Ectodermal cell (in vitro differentiated cells): ENCODE results near the gene CACNG7.
A peak's percentile ranks its signal among the peaks of the same experiment; 100 is the strongest.

Experiments used
- H3K27ac ChIP-seq: 2 replicates; pipeline ENCODE4 v1.7.0; 2013; ENCODE audit warnings: mild to moderate bottlenecking, low read depth, low read length; ENCODE audit not compliant: insufficient read depth, poor library complexity, severe bottlenecking
- H3K27me3 ChIP-seq: 2 replicates; pipeline ENCODE4 v1.7.0; 2013; ENCODE audit warnings: mild to moderate bottlenecking, low read length; ENCODE audit not compliant: insufficient read depth, control insufficient read depth, poor library complexity, severe bottlenecking
- H3K36me3 ChIP-seq: one replicate; pipeline ENCODE4 v1.7.0; 2013; ENCODE audit warnings: low read length; ENCODE audit not compliant: control insufficient read depth, insufficient read depth
- H3K4me1 ChIP-seq: one replicate; pipeline ENCODE4 v1.7.0; 2013; ENCODE audit warnings: low read length; ENCODE audit not compliant: control insufficient read depth, insufficient read depth
- H3K4me3 ChIP-seq: 2 replicates; pipeline ENCODE4 v1.7.0; 2013; ENCODE audit warnings: low read depth, low read length, control low read depth; ENCODE audit not compliant: insufficient read depth
- H3K9me3 ChIP-seq: 2 replicates; pipeline ENCODE4 v1.7.0; 2013; ENCODE audit warnings: mild to moderate bottlenecking, low read length, moderate library complexity; ENCODE audit not compliant: control insufficient read depth
- WGBS, 2 experiments: methylation state at CpG; one replicate each; pipeline ENCODE4 v1.1.7; 2013; ENCODE audit warnings: missing lambda C conversion rate in 2 of 2; 5-methylcytosine and 5-hydroxymethylcytosine counted together

Gene CACNG7

DNA sequence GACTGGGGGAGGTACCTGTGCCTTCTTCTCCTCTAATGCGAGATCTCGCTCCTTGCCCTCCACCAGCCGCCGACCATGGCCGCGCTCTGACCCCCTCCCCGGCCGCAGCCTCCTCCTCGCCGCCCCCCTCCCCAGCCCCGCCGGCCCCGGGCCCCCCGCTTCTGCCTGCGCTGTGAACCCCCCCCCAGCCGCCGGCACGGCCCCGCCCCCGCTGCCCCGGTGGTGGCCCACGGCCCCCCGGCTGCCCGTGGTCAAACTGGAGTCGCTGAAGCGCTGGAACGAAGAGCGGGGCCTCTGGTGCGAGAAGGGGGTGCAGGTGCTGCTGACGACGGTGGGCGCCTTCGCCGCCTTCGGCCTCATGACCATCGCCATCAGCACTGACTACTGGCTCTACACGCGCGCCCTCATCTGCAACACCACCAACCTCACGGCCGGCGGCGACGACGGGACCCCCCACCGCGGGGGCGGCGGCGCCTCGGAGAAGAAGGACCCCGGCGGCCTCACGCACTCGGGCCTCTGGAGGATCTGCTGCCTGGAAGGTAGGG, 53.9 kb downstream of the CACNG7 start, which contains the start of gene CACNG8:
CACNG8 (plus strand) TSS at position 51 of the 545 bp plus-strand sequence.
- 3 to 4% methylated on average over 45 to 55 of the region's 55 CpGs for WGBS, 2 experiments
- Histone ChIP-seq H3K4me3 (peak within 1 kb of the TSS; percentile 3), H3K36me3 (no peaks in the 10 kb centered on the region), H3K9me3 (no peaks in the 10 kb centered on the region), H3K27ac (no peak within 1 kb of the TSS), H3K4me1 (peaks cover 30% of the 10 kb centered on the region), H3K27me3 (peaks cover 65% of the 10 kb centered on the region)

DNA sequence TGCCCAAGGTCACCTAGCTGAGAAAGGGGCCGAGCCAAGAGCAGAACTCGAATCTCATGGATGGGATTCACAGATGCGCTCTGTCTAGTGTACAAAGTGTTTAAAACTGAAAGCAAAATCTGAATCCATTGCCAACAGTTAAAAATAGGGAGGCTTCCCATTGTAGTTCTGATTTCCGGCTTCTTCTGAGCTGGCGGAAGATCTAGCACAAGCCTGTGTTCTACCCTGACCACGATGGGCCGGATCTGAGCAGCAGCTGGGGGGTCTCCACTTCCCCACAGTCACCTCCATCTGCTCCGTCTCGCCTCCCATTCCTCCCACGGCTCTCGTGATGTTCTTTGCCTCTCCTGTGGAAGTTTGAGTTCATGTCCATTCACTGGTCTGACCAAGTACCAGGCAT, 56.0 kb downstream of the CACNG7 start:
- Histone ChIP-seq H3K36me3 (no peaks in the 10 kb centered on the region), H3K4me1 (peaks cover 16% of the 10 kb centered on the region), H3K27me3 (peaks cover 45% of the 10 kb centered on the region), H3K9me3 (no peaks in the 10 kb centered on the region), H3K4me3 (no peak overlapping the region), H3K27ac (no peak overlapping the region)
- WGBS, 2 experiments: 93 to 94% methylated on average over 11 of the region's 11 CpGs

DNA sequence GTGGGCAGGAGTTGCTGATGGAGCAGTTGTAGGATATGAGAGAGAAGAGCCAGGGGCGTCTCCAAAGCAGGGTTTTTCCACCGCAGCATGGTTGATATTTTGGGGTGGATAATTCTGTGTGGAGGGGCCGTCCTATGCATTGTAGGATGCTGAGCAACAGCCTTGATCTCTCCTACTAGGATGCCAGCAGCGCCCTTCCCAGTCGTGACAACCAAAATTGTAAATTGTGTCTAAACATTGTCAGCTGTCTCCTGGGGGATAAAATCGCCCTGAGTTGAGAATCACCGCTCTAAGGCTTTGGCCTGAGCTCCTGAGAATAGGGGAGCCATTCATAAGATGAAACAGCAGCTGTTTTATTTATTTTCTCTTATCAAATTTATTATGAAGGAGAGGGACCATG, 57.9 kb downstream of the CACNG7 start:
- Histone ChIP-seq H3K27me3 (peaks cover 27% of the 10 kb centered on the region), H3K9me3 (no peaks in the 10 kb centered on the region), H3K4me3 (no peak overlapping the region), H3K4me1 (peaks cover 1% of the 10 kb centered on the region), H3K36me3 (no peaks in the 10 kb centered on the region), H3K27ac (no peak overlapping the region)
- 91 to 94% methylated on average over 7 of the region's 7 CpGs for WGBS, 2 experiments

DNA sequence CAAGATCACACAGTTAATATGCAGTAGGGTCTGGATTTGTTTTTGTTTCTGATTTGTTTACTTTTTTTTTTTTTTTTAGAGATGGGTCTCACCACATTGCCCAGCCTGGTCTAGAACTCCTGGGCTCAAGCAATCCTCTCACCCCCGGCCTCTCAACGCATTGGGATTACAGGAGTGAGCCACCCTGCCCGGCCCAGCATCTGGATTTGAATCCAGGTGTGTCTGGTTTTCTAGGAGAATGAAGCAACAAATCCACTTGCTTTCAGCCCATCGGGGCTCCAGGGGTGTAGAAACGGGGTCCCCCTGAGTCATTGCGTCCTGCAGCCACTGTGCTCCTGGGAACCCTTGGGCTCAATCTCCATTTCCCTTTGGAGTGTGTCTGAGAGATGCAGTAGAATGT, 60.3 kb downstream of the CACNG7 start:
- no peak overlapping the region for H3K27ac ChIP-seq
- 97% methylated on average over 6 of the region's 6 CpGs for WGBS, 2 experiments
- H3K4me3 ChIP-seq: no peak overlapping the region
- H3K4me1 ChIP-seq: no peaks in the 10 kb centered on the region
- H3K9me3 ChIP-seq: no peaks in the 10 kb centered on the region
- peaks cover 4% of the 10 kb centered on the region for H3K27me3 ChIP-seq
- H3K36me3 ChIP-seq: no peaks in the 10 kb centered on the region

DNA sequence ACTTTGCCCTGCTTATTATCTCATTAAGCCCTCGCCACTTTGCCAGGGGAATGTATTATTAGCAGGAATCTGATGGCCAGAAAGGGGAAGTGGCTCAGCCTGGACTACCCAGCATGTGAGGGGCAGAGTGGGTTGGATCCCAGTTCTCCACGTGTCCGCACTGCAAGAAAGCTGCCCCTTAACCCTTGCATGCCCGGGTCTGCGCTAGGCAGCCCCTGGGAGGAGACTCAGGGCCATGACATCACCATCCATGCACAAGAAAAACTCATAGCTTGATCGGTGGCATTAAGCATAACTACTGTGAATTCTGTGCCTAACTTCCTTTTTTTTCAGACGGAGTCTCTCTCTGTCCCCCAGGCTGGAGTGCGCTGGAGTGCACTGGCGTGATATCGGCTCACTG, 62.6 kb downstream of the CACNG7 start:
- Histone ChIP-seq H3K4me3 (no peak overlapping the region), H3K27ac (no peak overlapping the region), H3K9me3 (no peaks in the 10 kb centered on the region), H3K4me1 (no peaks in the 10 kb centered on the region), H3K27me3 (no peaks in the 10 kb centered on the region), H3K36me3 (no peaks in the 10 kb centered on the region)
- 79 to 80% methylated on average over 10 of the region's 10 CpGs for WGBS, 2 experiments

DNA sequence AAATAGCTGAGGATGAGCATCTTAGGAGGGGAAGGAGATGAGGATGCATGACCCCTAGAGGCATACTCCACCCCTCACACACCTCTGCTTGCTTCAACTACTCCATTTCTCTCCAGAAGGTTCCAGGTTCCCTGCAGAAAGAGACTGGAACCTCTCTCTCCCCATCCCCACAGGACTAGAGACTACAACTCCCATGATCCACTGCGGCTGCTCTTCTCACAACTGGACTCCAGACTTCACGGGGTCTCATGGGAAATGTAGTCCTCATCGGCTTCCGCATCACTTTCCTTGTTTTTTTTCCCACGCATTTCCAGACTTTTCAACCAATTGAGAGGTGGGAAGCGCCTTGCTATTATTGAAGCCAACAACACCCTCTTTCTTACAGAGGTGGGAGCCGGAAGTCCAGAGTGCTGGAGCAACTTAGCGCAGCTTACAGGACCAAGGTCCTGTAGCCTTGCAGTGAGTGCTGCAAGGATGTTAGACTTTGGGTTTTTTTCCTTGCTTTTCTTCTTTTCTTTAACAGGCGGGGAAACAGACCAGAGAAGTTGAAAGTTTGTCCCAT, 68.4 kb downstream of the CACNG7 start:
- peaks cover 32% of the 10 kb centered on the region for H3K27me3 ChIP-seq
- H3K4me3 ChIP-seq: peak overlapping the region; percentile 61
- H3K4me1 ChIP-seq: peaks cover 8% of the 10 kb centered on the region
- H3K27ac ChIP-seq: peak overlapping the region; percentile 18
- H3K36me3 ChIP-seq: no peaks in the 10 kb centered on the region
- 4 to 6% methylated on average over 8 to 9 of the region's 9 CpGs for WGBS, 2 experiments
- no peaks in the 10 kb centered on the region for H3K9me3 ChIP-seq

DNA sequence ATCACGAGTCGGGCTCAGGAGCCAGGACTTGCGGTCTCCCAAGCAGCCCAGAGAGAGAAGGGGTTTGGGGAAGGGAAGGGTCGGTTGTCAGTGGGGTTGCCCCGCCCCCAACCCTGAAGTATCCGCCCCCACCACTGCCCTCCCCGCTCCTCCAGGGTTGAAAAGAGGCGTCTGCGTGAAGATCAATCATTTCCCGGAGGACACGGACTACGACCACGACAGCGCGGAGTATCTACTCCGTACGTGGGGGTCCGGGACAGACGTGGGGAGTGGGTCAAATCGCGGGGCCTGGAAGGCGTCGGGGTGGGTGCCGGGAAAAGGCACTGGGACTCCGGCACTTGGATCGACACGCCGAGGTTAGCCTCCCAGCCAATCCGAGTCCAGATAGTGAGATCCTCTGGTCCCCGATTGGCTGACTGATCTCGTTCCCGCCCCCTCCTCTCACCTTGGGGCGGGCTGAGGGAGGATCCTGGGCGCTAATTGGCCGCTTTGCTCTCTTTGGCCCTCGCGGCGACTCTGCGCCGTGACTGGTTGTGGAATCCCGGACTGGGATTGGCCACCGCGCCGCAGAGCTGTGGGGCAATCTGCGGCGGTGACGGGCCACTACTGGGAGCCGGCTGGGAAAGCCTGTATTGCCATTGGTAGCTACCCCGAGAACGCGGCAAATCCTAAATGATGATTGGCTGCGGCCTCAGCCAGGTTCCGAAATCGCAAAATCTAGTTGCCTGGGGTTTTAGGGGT, 69.1 kb downstream of the CACNG7 start:
- 1 to 2% methylated on average over 54 of the region's 54 CpGs for WGBS, 2 experiments
- Histone ChIP-seq H3K27me3 (peaks cover 33% of the 10 kb centered on the region), H3K4me3 (peak overlapping the region; percentile 61), H3K27ac (peak overlapping the region; percentile 18), H3K36me3 (no peaks in the 10 kb centered on the region), H3K9me3 (no peaks in the 10 kb centered on the region), H3K4me1 (peaks cover 8% of the 10 kb centered on the region)

DNA sequence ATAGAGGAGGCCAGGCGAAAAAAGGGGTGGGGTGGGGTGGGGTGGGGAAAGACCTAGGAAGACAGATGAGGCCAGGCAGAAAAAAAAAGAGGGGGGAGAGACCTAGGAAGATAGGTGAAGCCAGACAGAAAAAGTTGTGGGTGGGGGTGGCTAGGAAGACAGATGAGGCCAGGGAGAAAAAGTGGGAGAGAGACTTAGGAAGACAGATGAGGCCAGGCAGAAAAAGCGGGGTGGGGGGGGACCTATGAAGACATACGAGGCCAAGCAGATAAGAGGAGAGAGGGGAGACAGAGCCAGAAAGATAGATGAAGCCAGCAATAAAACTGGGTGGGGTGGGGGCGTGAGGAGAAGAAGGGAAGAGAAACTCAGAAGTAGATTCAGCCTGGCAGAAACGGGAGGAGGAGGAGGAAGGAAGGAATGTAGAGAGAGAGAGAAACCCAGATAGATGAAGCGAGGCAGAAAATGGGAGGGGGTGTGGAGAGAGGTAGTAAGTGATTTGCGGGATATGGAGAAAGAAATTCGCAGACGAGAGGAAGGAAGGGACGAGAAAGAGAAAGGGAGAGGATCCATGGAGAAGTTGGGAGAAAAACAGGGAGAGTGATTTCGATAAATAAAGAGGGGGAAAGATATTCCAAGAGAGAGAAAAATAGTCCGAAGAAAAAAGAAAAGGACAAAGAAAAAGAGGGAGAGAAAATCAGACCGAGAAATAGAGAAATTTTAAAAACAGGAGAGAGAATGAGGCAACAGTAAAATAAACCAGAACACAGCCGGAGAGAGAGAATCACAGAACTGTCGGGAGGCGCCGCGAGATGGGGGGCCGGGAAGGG, 70.1 kb downstream of the CACNG7 start:
- Histone ChIP-seq H3K27me3 (peaks cover 44% of the 10 kb centered on the region), H3K4me3 (peak overlapping the region; percentile 56), H3K4me1 (peaks cover 8% of the 10 kb centered on the region), H3K36me3 (no peaks in the 10 kb centered on the region), H3K9me3 (no peaks in the 10 kb centered on the region), H3K27ac (no peak overlapping the region)
- WGBS, 2 experiments: 3 to 4% methylated on average over 19 of the region's 19 CpGs

DNA sequence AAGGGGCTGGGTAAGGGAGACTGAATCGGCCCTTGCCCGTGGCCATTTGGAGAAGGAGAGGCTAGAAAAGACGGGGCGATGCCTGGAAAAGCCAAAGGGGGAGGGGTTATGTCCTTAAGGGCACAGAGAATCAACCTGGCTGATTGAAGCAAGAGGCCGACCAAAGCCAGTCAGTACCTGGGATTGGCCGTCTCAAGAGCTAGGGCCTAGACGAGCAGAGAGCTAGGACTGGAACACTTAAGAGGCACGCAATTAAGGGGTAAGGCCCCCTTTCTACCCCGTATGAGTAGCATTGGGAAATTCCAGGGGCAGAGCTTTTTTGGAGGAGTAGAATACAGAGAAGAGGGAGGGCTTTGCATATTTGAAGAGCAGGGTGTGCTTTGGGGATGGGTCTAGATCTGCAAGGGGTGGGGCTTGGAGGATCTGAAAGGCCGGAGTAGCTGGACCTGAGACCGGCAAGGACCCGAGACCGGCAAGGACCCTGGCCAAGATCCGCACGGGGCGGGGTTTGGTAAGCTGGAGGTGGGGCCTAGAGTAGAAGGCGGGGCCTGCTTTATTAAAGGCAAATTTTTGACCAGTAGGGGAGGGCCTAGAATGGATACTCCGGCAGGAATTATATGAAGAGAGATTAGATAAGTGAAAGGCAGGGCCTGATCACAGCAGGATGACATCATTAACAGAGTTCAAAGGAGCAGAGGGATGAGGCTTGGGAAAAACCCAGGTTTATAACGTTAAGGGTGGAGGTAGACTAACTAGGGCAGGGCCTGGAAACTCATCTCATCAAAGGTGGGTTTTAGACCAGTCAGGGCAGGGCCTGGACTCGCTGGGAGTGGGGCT, 71.7 kb downstream of the CACNG7 start:
- no peaks in the 10 kb centered on the region for H3K9me3 ChIP-seq
- peaks cover 8% of the 10 kb centered on the region for H3K4me1 ChIP-seq
- H3K27me3 ChIP-seq: peaks cover 54% of the 10 kb centered on the region
- H3K27ac ChIP-seq: no peak overlapping the region
- 12 to 13% methylated on average over 20 of the region's 20 CpGs for WGBS, 2 experiments
- peak overlapping the region; percentile 56 for H3K4me3 ChIP-seq
- H3K36me3 ChIP-seq: no peaks in the 10 kb centered on the region
